Vagina (tissue), 2 donors: Measurements from ENCODE around the gene NCAPG2.

Experiments
- CTCF ChIP-seq, 3 experiments: fragments of 450-650 bp in 2 of 3; fragments of 200-600 bp in 1 of 3; sonication (generic) in 1 of 3; IDR thresholded peaks; one replicate each; pipeline ENCODE4 v1.5.1; 2017 to 2019; ENCODE audit warnings: antibody characterized with exemption in 3 of 3, mild to moderate bottlenecking in 2 of 3, moderate library complexity in 2 of 3
- POLR2A ChIP-seq, 2 donors: fragments of 450-650 bp; IDR thresholded peaks; one replicate each; pipeline ENCODE4 v1.6.1; 2017; ENCODE audit warnings: antibody characterized with exemption in 2 of 2, mild to moderate bottlenecking in 2 of 2, moderate library complexity in 2 of 2
- POLR2AphosphoS5 ChIP-seq, 2 donors: sonication (generic); formaldehyde crosslinking; IDR thresholded peaks; one replicate each; pipeline ENCODE4 v1.9.0; 2017; ENCODE audit warnings: antibody characterized with exemption in 2 of 2, mild to moderate bottlenecking in 2 of 2, low read depth in 1 of 2; ENCODE audit not compliant: insufficient read depth in 1 of 2

DNA sequence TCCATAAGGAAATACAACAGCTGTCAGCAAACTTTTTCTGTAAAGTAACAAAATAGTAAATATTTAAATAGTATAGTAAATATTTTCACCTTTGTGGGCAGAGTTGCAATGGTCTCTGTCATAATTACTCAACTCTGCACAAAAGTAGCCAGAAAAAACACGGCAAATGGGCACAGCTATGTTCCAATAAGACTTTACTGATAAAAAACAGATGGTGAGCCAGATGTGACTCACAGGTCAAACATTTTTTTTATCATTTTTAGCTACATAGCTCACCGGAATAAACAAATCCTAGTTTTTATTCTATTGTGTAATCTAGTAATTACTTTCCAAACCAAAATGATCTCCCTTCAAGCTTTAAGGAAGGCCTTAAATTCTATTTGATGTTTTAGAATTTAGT lies 55.3 kb downstream of the NCAPG2 start:
- TF ChIP-seq POLR2AphosphoS5 (IDR thresholded peaks at IDR 0.05; ENCODE audit: insufficient read depth in 1 of 2, low read depth in 1 of 2) (no peak), CTCF (IDR thresholded peaks at IDR 0.05) (no peak), POLR2A (IDR thresholded peaks at IDR 0.05) (no peak)
